K562 (cell line): Measurements from ENCODE around the gene SLC26A1. TPM values are rescaled to one million over a fixed set of nuclear protein-coding genes. Genes with fewer than 3 reads are reported as not detected.

Experiments
- ATAC-seq: fragments of 200-7000 bp; cut with Tn5 transposase; 3 replicates; pipeline ENCODE4 v1.9.1; 2020; ENCODE audit warnings: moderate library complexity
- BruUV-seq: library from RNA; stranded (reverse); fragments of 400-500 nt; replicated peaks from 2 replicates; lab custom pipeline; 2021; lab: Mats Ljungman, UMichigan
- CTCF ChIA-PET: fragments of 300-600 bp; formaldehyde crosslinking; extraction: SDS; loops from one replicate; lab custom pipeline; 2021; ENCODE audit warnings: low intra/inter-chr PET ratio; lab: Yijun Ruan, JAX
- POLR2A ChIA-PET: fragments of 300-600, 350-650 bp; sonication (Branson Sonifier 250); formaldehyde crosslinking; extraction: SDS; loops from one replicate; lab custom pipeline; 2021; ENCODE audit warnings: antibody characterized with exemption, inconsistent platforms; lab: Yijun Ruan, JAX
- DNase-seq, 4 experiments: peaks; one replicate each; pipeline versions ENCODE4 v3.0.0 to v3.0.0-alpha.2; 2011 to 2018; ENCODE audit warnings: low spot score in 3 of 4, mixed read lengths in 3 of 4; ENCODE audit errors: extremely low read depth in 1 of 4
- FAIRE-seq: peaks from 2 replicates; lab custom pipeline; 2011; peaks lifted over from hg19 to GRCh38; lab: Jason Lieb, UNC
- H2AFZ ChIP-seq: 2 replicates; pipeline ENCODE4 v1.6.0; 2011; ENCODE audit warnings: low read depth, low read length, control low read depth, inconsistent platforms
- H3K27ac ChIP-seq: fragments of 200-600 bp; 3 replicates; pipeline ENCODE4 v1.8.0; 2011; ENCODE audit warnings: low read depth, mild to moderate bottlenecking, control low read depth, inconsistent platforms, low read length, moderate library complexity, mixed read lengths; ENCODE audit errors: extremely low read depth
- H3K27me3 ChIP-seq, 2 experiments: fragments of 300-600 bp in 1 of 2; 2 replicates in 1 of 2; 3 replicates in 1 of 2; pipeline versions ENCODE4 v1.6.0 to v1.8.0; 2011; ENCODE audit warnings: inconsistent platforms in 2 of 2, low read length in 2 of 2, mild to moderate bottlenecking in 1 of 2, mixed read lengths in 1 of 2, moderate library complexity in 1 of 2; ENCODE audit not compliant: control insufficient read depth in 2 of 2, insufficient read depth in 2 of 2
- H3K36me3 ChIP-seq: fragments of 300-600 bp; 3 replicates; pipeline ENCODE4 v1.8.0; 2011; ENCODE audit warnings: mild to moderate bottlenecking, low read length, inconsistent platforms; ENCODE audit not compliant: control insufficient read depth, insufficient read depth
- H3K4me1 ChIP-seq, 2 experiments: fragments of 200-600 bp in 1 of 2; replicated peaks in 1 of 2; 2 replicates in 1 of 2; 3 replicates in 1 of 2; pipeline versions ENCODE4 v1.5.1 to v1.8.0; 2011; ENCODE audit warnings: inconsistent platforms in 2 of 2, low read length in 2 of 2, mild to moderate bottlenecking in 1 of 2, mixed read lengths in 1 of 2, moderate library complexity in 1 of 2; ENCODE audit not compliant: control insufficient read depth in 2 of 2, insufficient read depth in 2 of 2
- H3K4me2 ChIP-seq: 2 replicates; pipeline ENCODE4 v1.6.1; 2011; ENCODE audit warnings: low read length, control low read depth, inconsistent platforms, mixed read lengths; ENCODE audit not compliant: insufficient read depth
- H3K4me3 ChIP-seq: fragments of 200-600 bp; sonication (generic), shearing (Covaris generic); 2 replicates; pipeline ENCODE4 v1.5.1; 2016; ENCODE audit warnings: control low read depth, inconsistent platforms
- H3K79me2 ChIP-seq: fragments of 200-600 bp; 3 replicates; pipeline ENCODE4 v1.8.0; 2011; ENCODE audit warnings: low read length, inconsistent platforms; ENCODE audit not compliant: control insufficient read depth, insufficient read depth
- H3K9ac ChIP-seq, 2 experiments: 2 replicates each; pipeline versions ENCODE4 v1.6.0 to v1.6.1; 2011; ENCODE audit warnings: low read depth in 2 of 2, low read length in 2 of 2, control low read depth in 1 of 2, inconsistent platforms in 1 of 2, mild to moderate bottlenecking in 1 of 2, mixed read lengths in 1 of 2; ENCODE audit not compliant: insufficient read depth in 1 of 2
- H3K9me1 ChIP-seq: one replicate; pipeline ENCODE4 v1.6.0; 2011; ENCODE audit warnings: inconsistent platforms, mild to moderate bottlenecking, low read length, moderate library complexity; ENCODE audit not compliant: control insufficient read depth, insufficient read depth
- H3K9me3 ChIP-seq: replicated peaks from 2 replicates; pipeline ENCODE4 v1.5.1; 2011; ENCODE audit warnings: low read depth, low read length, inconsistent platforms; ENCODE audit not compliant: control insufficient read depth, insufficient read depth
- H4K20me1 ChIP-seq: replicated peaks from 2 replicates; pipeline ENCODE4 v1.6.1; 2011; ENCODE audit warnings: low read length, inconsistent platforms, mixed read lengths; ENCODE audit not compliant: control insufficient read depth, insufficient read depth
- BHLHE40 ChIP-seq: IDR thresholded peaks from 2 replicates; pipeline ENCODE4 v1.6.1; 2011; ENCODE audit warnings: low read length, improper control_type of control experiment
- CC2D1A ChIP-seq: fragments of 450-650 bp; IDR thresholded peaks from 2 replicates; pipeline ENCODE4 v1.6.1; 2017; ENCODE audit warnings: mild to moderate bottlenecking
- CEBPB ChIP-seq: fragments of 450-650 bp; IDR thresholded peaks from 2 replicates; pipeline ENCODE4 v1.6.1; 2016; ENCODE audit warnings: missing genetic modification characterization, missing compliant biosample characterization
- DNMT1 ChIP-seq: fragments of 450-650 bp; IDR thresholded peaks from 2 replicates; pipeline ENCODE4 v1.6.1; 2016; ENCODE audit warnings: antibody characterized with exemption, mild to moderate bottlenecking
- ELF1 ChIP-seq: fragments of 200-800 bp; sonication (Bioruptor generic); IDR thresholded peaks from 2 replicates; pipeline ENCODE4 v1.6.1; 2016; ENCODE audit warnings: missing genetic modification characterization, missing compliant biosample characterization
- GTF2B ChIP-seq: IDR thresholded peaks from 2 replicates; pipeline ENCODE4 v1.6.1; 2011; ENCODE audit not compliant: insufficient read length; ENCODE audit errors: extremely low read depth
- HMBOX1 ChIP-seq: sonication (generic); IDR thresholded peaks from 2 replicates; pipeline ENCODE4 v1.6.1; 2016
- PML ChIP-seq: IDR thresholded peaks from 2 replicates; pipeline ENCODE4 v1.6.1; 2012; ENCODE audit warnings: low read length, inconsistent platforms
- SAFB2 ChIP-seq: fragments of 200-400 bp; formaldehyde crosslinking; IDR thresholded peaks from 2 replicates; pipeline ENCODE4 v1.6.1; 2018; ENCODE audit warnings: borderline replicate concordance, low read length, low read depth, moderate library complexity; ENCODE audit not compliant: severe bottlenecking
- SAP30 ChIP-seq: fragments of 200-600 bp; sonication (generic); IDR thresholded peaks from 2 replicates; pipeline ENCODE4 v1.6.1; 2012; ENCODE audit warnings: borderline replicate concordance, low read depth, mild to moderate bottlenecking, moderate library complexity, low read length, control low read depth, inconsistent platforms; ENCODE audit not compliant: insufficient read depth, poor library complexity, severe bottlenecking
- STAT5B ChIP-seq: fragments of 250-450 bp; sonication (Bioruptor Pico); IDR thresholded peaks from 2 replicates; pipeline ENCODE4 v1.8.0; 2021; ENCODE audit warnings: mild to moderate bottlenecking, inconsistent platforms
- ZNF212 ChIP-seq: fragments of 450-650 bp; formaldehyde crosslinking; IDR thresholded peaks from 2 replicates; pipeline ENCODE4 v1.4.0; 2020; ENCODE audit warnings: mild to moderate bottlenecking
- ZNF695 ChIP-seq: fragments of 450-650 bp; formaldehyde crosslinking; IDR thresholded peaks from 2 replicates; pipeline ENCODE4 v1.4.0; 2020; ENCODE audit warnings: mild to moderate bottlenecking, moderate library complexity
- WGBS: fragments of 100-300 bp; shearing (Covaris generic); methylation state at CpG from one replicate; pipeline ENCODE4 v1.1.6; 2016; ENCODE audit warnings: low coverage, mixed read lengths; ENCODE audit not compliant: insufficient coverage; ENCODE audit errors: missing lambda C conversion rate; 5-methylcytosine and 5-hydroxymethylcytosine counted together
- in situ Hi-C: fragments of 300-500 bp; cut with MboI; formaldehyde crosslinking; loops from 4 replicates; pipeline ENCODE4 v1.15.0; 2018; ENCODE audit warnings: inconsistent platforms, mixed read lengths
- intact Hi-C: fragments of 100-400 bp; cut with micrococcal nuclease; formaldehyde crosslinking; loops from 2 replicates; pipeline ENCODE4 v1.14.2; 2022
- polyA plus RNA-seq, 8 experiments: library from polyadenylated mRNA; depleted of rRNA in 4 of 8; stranded (reverse) in 5 of 8; unstranded in 3 of 8; fragments of >200 nt; fragmentation: Nextera tagmentation in 2 of 8; fragmentation: Illumina TruSeq in 1 of 8; extraction: Ambion mirVana in 2 of 8; extraction: Trizol in 1 of 8; gene quantifications; 2 replicates each; pipeline versions ENCODE4 v1.2.1 to v1.2.3, GENCODE V29; 2011 to 2014; ENCODE audit warnings: inconsistent platforms in 1 of 8, missing spikeins in 1 of 8
- total RNA-seq, 7 experiments: library from RNA; depleted of rRNA in 6 of 7; stranded (reverse); fragments of >200 nt in 6 of 7; fragmentation: Illumina TruSeq in 2 of 7; extraction: Trizol in 2 of 7; gene quantifications; 2 replicates each; pipeline versions ENCODE4 v1.2.1 to v1.2.3, GENCODE V29; 2011 to 2021; ENCODE audit warnings: low replicate concordance in 1 of 7
- TF ChIP-seq, protein P1 (sequence below): fragments of 450-650 bp; formaldehyde crosslinking; IDR thresholded peaks from 2 replicates; pipeline ENCODE4 v1.4.0; 2020; ENCODE audit warnings: mild to moderate bottlenecking, mixed read lengths
- TF ChIP-seq, protein P2 (sequence below), 2 experiments: fragments of 450-650 bp; IDR thresholded peaks; 2 replicates each; pipeline ENCODE4 v1.6.1; 2016

SLC26A1 gene
- total and polyA plus RNA-seq, 9 of the 15 experiments (the other 6 are each of a cell fraction or from before 2014, with no cell fraction given) = 0.11 to 4.2 (median 0.95) TPM

DNA sequence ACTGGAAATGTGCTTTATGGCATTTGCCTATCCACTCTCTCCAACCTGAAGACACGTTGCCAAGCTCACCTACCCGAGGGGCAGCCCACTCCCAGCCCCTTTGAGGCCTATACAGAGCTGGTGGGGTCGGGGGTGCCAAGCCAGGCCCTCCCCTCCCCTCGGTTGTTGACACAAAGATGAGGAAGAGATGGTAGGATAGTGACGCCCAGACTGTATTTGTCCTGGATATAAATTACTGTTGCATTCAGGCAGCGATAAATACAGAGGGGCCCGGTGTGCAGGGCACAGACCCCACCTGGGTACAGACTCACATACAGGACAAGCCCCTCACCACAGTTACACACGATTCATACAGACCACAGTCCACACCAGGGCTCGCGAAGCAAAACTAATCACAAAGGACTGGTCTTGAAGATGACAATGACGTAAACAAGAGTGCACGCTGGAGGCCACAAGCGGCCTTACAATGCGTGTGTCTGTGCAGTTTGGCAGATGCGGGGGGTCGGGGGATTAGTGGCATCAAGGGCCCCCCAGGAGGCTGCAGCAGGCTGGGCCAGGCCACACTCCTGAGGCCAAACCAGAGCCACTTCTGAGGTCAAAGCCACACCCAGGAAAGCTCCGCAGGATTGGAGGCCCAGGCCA is 34.4 kb downstream of the SLC26A1 start:
- ChIA-PET CTCF (no interaction called here), POLR2A (interaction anchor here (0.6 to 1.1 kb wide), 2 partner anchors 12 to 15 kb away, joined by 3 to 4 read pairs; no protein-coding TSS in a partner anchor)
- intact Hi-C loops = no loop called here
- 0 out of 4 replicates have a peak overlapping the region, but pooled peaks of 1 of the 2 experiments have one; percentile 17 for H3K9ac ChIP-seq
- H3K27ac ChIP-seq = no peak overlapping the region
- no peak overlapping the region for H3K4me3 ChIP-seq
- H3K27me3 ChIP-seq = no peaks in the 10 kb centered on the region
- H3K4me2 ChIP-seq = no peak overlapping the region
- H4K20me1 ChIP-seq = no peaks in the 10 kb centered on the region
- 67% methylated on average over 17 of the region's 17 CpGs for WGBS
- H3K9me1 ChIP-seq = no peaks in the 10 kb centered on the region
- FAIRE-seq = no peak
- no peaks in the 10 kb centered on the region for H3K79me2 ChIP-seq
- peaks cover 15% of the 10 kb centered on the region; the same call in 1 of the 3 replicates for H3K36me3 ChIP-seq
- no peak overlapping the region for H2AFZ ChIP-seq
- no peaks in the 10 kb centered on the region for H3K9me3 ChIP-seq
- H3K4me1 ChIP-seq = peaks cover 0 to 46% of the 10 kb centered on the region in 2 experiments; a peak in 2 of 5 replicates
- DNase-seq = no peak
- in situ Hi-C loops = no loop called here
- peak; percentile 20 for ATAC-seq
- no TSS peak for BruUV-seq
- TF ChIP-seq ZNF695 (CRISPR knock-in tag) = no peak
- no peak for TF ChIP-seq ELF1 (tag)
- TF ChIP-seq PML = no peak
- no peak for TF ChIP-seq ZNF212
- TF ChIP-seq SAP30 = no peak
- TF ChIP-seq HMBOX1 = no peak
- TF ChIP-seq BHLHE40 = no peak
- no peak for TF ChIP-seq DNMT1
- TF ChIP-seq, protein P1, sequence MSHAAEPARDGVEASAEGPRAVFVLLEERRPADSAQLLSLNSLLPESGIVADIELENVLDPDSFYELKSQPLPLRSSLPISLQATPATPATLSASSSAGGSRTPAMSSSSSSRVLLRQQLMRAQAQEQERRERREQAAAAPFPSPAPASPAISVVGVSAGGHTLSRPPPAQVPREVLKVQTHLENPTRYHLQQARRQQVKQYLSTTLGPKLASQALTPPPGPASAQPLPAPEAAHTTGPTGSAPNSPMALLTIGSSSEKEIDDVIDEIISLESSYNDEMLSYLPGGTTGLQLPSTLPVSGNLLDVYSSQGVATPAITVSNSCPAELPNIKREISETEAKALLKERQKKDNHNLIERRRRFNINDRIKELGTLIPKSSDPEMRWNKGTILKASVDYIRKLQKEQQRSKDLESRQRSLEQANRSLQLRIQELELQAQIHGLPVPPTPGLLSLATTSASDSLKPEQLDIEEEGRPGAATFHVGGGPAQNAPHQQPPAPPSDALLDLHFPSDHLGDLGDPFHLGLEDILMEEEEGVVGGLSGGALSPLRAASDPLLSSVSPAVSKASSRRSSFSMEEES = no peak
- no peak for TF ChIP-seq CEBPB (tag)
- no peak for TF ChIP-seq STAT5B (CRISPR knock-in tag)
- no peak for TF ChIP-seq GTF2B
- TF ChIP-seq, protein P2, sequence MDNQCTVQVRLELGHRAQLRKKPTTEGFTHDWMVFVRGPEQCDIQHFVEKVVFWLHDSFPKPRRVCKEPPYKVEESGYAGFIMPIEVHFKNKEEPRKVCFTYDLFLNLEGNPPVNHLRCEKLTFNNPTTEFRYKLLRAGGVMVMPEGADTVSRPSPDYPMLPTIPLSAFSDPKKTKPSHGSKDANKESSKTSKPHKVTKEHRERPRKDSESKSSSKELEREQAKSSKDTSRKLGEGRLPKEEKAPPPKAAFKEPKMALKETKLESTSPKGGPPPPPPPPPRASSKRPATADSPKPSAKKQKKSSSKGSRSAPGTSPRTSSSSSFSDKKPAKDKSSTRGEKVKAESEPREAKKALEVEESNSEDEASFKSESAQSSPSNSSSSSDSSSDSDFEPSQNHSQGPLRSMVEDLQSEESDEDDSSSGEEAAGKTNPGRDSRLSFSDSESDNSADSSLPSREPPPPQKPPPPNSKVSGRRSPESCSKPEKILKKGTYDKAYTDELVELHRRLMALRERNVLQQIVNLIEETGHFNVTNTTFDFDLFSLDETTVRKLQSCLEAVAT (IDR thresholded peaks at IDR 0.05) = no peak
- TF ChIP-seq CC2D1A = no peak
- TF ChIP-seq SAFB2 = no peak
